Measurements from ENCODE around the gene PCDHGA12. TPM values are rescaled to one million over a fixed set of nuclear protein-coding genes. Genes with fewer than 3 reads are reported as not detected.
A peak's percentile ranks its signal among the peaks of the same experiment; 100 is the strongest.

Gene PCDHGA12
- total and polyA plus RNA-seq, 8 donors: 0.12 to 7.4 (median 2.4) TPM; not detected in 1

DNA sequence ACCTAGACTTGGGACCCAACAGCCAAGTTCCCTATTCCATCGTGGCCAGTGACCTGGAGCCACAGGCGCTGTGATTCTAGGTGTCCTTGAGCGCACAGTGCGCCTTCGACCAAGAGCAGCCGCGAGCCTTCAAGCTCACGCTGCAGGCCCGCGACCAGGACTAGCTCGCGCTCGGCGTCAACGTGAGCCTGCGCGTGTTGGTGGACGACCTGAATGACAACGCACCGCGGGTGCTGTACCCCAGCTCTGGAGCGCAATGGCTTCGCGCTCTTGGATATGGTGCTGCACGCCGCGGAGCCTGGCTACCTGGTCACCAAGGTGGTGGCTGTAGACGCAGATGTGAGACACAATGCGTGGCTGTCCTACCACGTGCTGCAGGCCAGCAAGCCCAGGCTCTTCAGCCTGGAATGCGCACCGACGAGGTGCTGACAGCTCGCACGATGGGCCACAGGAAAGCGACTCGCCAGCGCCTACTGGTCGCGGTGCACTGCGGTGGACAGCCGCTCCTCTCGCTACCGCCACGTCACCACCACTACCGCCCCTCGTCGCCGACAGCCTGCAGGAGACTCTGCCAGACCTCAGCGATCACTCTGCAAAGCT, 11.4 kb downstream of the PCDHGA12 start:
- Histone ChIP-seq H3K27ac (no peak overlapping the region), H3K27me3 (no peaks in the 10 kb centered on the region), H3K9me3 (peaks cover 13 to 84% (median 60%) of the 10 kb centered on the region in 4 donors), H3K4me1 (no peaks in the 10 kb centered on the region), H3K36me3 (peaks cover 0 to 12% (median 0%) of the 10 kb centered on the region in 4 donors), H3K4me3 (no peak overlapping the region)
- whole genome bisulfite sequencing, 5 donors: 43 to 57% (median 50%) methylated on average over 43 to 50 of the region's 50 CpGs
- TF ChIP-seq POLR2AphosphoS5 (IDR thresholded peaks at IDR 0.05) (no peak), POLR2A (IDR thresholded peaks at IDR 0.05) (no peak), EP300 (IDR thresholded peaks at IDR 0.05) (no peak)
- TF ChIP-seq, protein P1, sequence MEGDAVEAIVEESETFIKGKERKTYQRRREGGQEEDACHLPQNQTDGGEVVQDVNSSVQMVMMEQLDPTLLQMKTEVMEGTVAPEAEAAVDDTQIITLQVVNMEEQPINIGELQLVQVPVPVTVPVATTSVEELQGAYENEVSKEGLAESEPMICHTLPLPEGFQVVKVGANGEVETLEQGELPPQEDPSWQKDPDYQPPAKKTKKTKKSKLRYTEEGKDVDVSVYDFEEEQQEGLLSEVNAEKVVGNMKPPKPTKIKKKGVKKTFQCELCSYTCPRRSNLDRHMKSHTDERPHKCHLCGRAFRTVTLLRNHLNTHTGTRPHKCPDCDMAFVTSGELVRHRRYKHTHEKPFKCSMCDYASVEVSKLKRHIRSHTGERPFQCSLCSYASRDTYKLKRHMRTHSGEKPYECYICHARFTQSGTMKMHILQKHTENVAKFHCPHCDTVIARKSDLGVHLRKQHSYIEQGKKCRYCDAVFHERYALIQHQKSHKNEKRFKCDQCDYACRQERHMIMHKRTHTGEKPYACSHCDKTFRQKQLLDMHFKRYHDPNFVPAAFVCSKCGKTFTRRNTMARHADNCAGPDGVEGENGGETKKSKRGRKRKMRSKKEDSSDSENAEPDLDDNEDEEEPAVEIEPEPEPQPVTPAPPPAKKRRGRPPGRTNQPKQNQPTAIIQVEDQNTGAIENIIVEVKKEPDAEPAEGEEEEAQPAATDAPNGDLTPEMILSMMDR (IDR thresholded peaks at IDR 0.05): no peak
- DNase-seq: no peak
- intact Hi-C loops (cut with DNase I; ENCODE audit: low total_unique reads): no loop called here

DNA sequence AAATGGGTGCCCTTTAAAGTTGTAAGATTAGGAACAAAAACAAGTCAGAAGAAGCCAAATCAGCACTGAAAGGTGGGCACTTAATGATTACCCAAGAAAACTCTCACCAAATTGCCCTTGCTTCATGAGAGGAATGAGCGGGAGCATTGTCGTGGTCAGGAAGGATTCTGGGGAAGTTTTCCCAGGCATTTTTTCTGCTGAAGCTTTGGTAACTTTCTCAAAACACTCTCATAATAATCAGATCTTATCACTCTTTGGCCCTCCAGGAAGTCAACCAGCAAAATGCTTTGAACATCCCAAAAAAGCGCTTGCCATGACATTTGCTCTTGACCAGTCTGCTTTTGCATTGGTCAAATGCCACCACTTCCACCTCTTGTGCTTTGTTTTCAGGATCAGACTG, 35.0 kb downstream of the PCDHGA12 start:
- intact Hi-C loops (cut with DNase I; ENCODE audit: low total_unique reads): no loop called here
- Histone ChIP-seq H3K4me3 (no peak overlapping the region), H3K9me3 (peaks cover 0 to 15% (median 0%) of the 10 kb centered on the region in 4 donors), H3K27me3 (no peaks in the 10 kb centered on the region), H3K27ac (no peak overlapping the region), H3K4me1 (no peaks in the 10 kb centered on the region), H3K36me3 (peaks cover 0 to 5% (median 0%) of the 10 kb centered on the region in 4 donors)
- DNase-seq: no peak
- TF ChIP-seq, protein P1 (IDR thresholded peaks at IDR 0.05): no peak
- TF ChIP-seq POLR2AphosphoS5 (IDR thresholded peaks at IDR 0.05) (no peak), POLR2A (IDR thresholded peaks at IDR 0.05) (no peak), EP300 (IDR thresholded peaks at IDR 0.05) (no peak)
- WGBS, 5 donors: 88 to 96% (median 93%) methylated on average over 3 of the region's 3 CpGs

DNA sequence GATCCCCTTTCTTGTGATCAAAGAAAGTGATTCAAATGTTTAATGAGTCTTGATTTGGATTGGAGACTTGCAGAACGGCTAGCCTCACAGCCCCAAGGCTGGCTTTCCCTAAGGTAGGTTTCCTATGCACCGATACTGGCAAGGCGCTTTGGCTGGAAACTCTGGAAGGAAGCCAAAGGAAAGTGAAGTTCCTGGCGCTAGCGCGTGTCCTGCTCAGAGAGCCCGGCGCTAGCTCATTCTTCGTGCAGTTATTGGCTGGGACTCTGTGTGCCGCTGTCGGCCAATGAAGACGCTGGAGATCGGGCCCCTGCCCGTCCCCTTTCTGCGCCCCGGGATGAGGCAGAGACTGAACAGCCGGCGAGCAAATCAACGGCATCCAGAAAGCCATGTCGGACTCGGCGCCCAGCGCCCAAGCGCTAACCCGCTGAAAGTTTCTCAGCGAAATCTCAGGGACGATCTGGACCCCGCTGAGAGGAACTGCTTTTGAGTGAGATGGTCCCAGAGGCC, 45.4 kb downstream of the PCDHGA12 start, which contains the start of gene PCDHGC3:
Gene PCDHGC3, plus strand, starts transcription at position 342 of the 507 bp plus-strand sequence. Its CDS starts 151 bp downstream, at position 493.
- Histone ChIP-seq H3K4me3 (peak within 1 kb of the TSS; percentile 58 to 70 (median 64)), H3K9me3 (no peaks in the 10 kb centered on the region), H3K4me1 (peaks cover 17 to 57% (median 49%) of the 10 kb centered on the region in 4 donors), H3K27me3 (peaks cover 0 to 41% (median 21%) of the 10 kb centered on the region in 3 donors), H3K27ac (peak within 1 kb of the TSS; percentile 61 to 92 (median 86)), H3K36me3 (no peaks in the 10 kb centered on the region)
- TF ChIP-seq EP300 (IDR thresholded peaks at IDR 0.05): no peak
- no peak for TF ChIP-seq POLR2A (IDR thresholded peaks at IDR 0.05)
- peak; percentile 57 to 85 (median 63) for TF ChIP-seq POLR2AphosphoS5 (IDR thresholded peaks at IDR 0.05)
- TF ChIP-seq, protein P1 (IDR thresholded peaks at IDR 0.05): peak in 2 of 7 experiments; percentile 21
- peak; percentile 88 to 96 for DNase-seq
- 0 to 2% (median 1%) methylated on average over 19 to 28 of the region's 28 CpGs for WGBS, 5 donors
- intact Hi-C loops (cut with DNase I; ENCODE audit: low total_unique reads): loop anchor here (10.0 kb wide), 1 partner anchor 49 kb away; no protein-coding TSS in a partner anchor

DNA sequence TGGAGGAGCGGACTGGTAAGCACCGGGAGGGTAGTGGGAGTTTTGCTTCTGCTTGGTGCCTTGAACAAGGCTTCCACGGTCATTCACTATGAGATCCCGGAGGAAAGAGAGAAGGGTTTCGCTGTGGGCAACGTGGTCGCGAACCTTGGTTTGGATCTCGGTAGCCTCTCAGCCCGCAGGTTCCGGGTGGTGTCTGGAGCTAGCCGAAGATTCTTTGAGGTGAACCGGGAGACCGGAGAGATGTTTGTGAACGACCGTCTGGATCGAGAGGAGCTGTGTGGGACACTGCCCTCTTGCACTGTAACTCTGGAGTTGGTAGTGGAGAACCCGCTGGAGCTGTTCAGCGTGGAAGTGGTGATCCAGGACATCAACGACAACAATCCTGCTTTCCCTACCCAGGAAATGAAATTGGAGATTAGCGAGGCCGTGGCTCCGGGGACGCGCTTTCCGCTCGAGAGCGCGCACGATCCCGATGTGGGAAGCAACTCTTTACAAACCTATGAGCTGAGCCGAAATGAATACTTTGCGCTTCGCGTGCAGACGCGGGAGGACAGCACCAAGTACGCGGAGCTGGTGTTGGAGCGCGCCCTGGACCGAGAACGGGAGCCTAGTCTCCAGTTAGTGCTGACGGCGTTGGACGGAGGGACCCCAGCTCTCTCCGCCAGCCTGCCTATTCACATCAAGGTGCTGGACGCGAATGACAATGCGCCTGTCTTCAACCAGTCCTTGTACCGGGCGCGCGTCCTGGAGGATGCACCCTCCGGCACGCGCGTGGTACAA, 46.0 kb downstream of the PCDHGA12 start:
- intact Hi-C loops (cut with DNase I; ENCODE audit: low total_unique reads): loop anchor here (10.0 kb wide), 1 partner anchor 48 kb away; no protein-coding TSS in a partner anchor
- Histone ChIP-seq H3K9me3 (no peaks in the 10 kb centered on the region), H3K36me3 (no peaks in the 10 kb centered on the region), H3K27ac (peak overlapping the region; percentile 61 to 92 (median 86)), H3K4me3 (peak overlapping the region; percentile 58 to 70 (median 64)), H3K4me1 (peaks cover 17 to 63% (median 52%) of the 10 kb centered on the region in 4 donors), H3K27me3 (peaks cover 0 to 41% (median 21%) of the 10 kb centered on the region in 3 donors)
- WGBS, 5 donors: 2% methylated on average over 36 to 58 of the region's 58 CpGs
- DNase-seq: peak; percentile 55 to 92
- TF ChIP-seq EP300 (IDR thresholded peaks at IDR 0.05) (no peak), POLR2AphosphoS5 (IDR thresholded peaks at IDR 0.05) (peak in 2 of 3 donors; percentile 22 to 50), POLR2A (IDR thresholded peaks at IDR 0.05) (peak in 1 of 4 donors; percentile 38)
- TF ChIP-seq, protein P1 (IDR thresholded peaks at IDR 0.05): no peak
